Uterus (tissue), 2 donors: Measurements from ENCODE around the gene TANGO6.

Source experiments
- POLR2A ChIP-seq, 2 donors: fragments of 450-650 bp; IDR thresholded peaks; one replicate each; pipeline ENCODE4 v1.6.1; 2016; ENCODE audit warnings: antibody characterized with exemption in 2 of 2, mild to moderate bottlenecking in 1 of 2, moderate library complexity in 1 of 2
- TF ChIP-seq, protein P1 (sequence below), 4 experiments: fragments of 200-600 bp in 2 of 4; fragments of 450-650 bp in 2 of 4; sonication (generic) in 2 of 4; IDR thresholded peaks; one replicate each; pipeline ENCODE4 v1.5.1; 2016 to 2019; ENCODE audit warnings: antibody characterized with exemption in 4 of 4, mild to moderate bottlenecking in 2 of 4, moderate library complexity in 1 of 4

DNA sequence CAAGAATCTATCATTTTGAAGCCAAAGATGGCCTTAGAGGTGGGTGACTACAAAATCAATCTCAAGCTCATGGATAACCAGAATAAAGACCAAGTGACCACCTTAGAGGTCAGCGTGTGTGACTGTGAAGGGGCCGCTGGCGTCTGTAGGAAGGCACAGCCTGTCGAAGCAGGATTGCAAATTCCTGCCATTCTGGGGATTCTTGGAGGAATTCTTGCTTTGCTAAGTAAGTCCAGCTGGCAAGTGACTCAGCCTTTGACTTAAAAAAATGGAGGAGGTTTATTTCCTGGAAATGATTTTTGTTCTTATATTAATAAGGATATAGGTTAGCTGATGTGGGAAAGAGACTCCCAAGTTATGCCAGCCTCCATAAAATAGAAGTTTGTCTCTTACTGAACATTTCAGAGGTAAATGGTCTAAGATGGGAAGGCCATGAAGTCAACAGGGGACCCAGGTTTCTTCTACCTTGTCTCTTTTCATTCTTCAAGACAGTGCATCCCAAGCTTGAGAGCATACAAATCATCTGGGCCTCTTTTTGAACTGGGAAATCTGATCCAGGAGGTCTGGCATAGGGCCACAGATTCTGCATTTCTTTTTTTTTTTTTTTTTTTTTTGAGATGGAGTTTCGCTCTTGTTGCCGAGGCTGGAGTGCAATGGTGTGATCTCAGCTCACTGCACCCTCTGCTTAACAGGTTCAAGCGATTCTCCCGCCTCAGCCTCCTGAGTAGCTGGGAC, 19.8 kb upstream of the TANGO6 start:
- TF ChIP-seq, protein P1, sequence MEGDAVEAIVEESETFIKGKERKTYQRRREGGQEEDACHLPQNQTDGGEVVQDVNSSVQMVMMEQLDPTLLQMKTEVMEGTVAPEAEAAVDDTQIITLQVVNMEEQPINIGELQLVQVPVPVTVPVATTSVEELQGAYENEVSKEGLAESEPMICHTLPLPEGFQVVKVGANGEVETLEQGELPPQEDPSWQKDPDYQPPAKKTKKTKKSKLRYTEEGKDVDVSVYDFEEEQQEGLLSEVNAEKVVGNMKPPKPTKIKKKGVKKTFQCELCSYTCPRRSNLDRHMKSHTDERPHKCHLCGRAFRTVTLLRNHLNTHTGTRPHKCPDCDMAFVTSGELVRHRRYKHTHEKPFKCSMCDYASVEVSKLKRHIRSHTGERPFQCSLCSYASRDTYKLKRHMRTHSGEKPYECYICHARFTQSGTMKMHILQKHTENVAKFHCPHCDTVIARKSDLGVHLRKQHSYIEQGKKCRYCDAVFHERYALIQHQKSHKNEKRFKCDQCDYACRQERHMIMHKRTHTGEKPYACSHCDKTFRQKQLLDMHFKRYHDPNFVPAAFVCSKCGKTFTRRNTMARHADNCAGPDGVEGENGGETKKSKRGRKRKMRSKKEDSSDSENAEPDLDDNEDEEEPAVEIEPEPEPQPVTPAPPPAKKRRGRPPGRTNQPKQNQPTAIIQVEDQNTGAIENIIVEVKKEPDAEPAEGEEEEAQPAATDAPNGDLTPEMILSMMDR (IDR thresholded peaks at IDR 0.05) = no peak
- TF ChIP-seq POLR2A (IDR thresholded peaks at IDR 0.05) = no peak
